IPS DF 4.7 (cell line): ENCODE measurements around the gene NKX2-3.

Experiments used
- DNase-seq: peaks from one replicate; pipeline ENCODE4 v3.0.0-alpha.2; 2013; ENCODE audit warnings: low spot score; ENCODE audit errors: extremely low read depth

The NKX2-3 gene

GRCh38 chr10:99573790-99574189, 41.0 kb downstream of the NKX2-3 start:
- DNase-seq: no peak

- no peak for DNase-seq
Measured at GRCh38 chr10:99579971-99580370, 47.2 kb downstream of the NKX2-3 start.

GRCh38 chr10:99582255-99582770, 49.6 kb downstream of the NKX2-3 start:
- DNase-seq: no peak

DNA sequence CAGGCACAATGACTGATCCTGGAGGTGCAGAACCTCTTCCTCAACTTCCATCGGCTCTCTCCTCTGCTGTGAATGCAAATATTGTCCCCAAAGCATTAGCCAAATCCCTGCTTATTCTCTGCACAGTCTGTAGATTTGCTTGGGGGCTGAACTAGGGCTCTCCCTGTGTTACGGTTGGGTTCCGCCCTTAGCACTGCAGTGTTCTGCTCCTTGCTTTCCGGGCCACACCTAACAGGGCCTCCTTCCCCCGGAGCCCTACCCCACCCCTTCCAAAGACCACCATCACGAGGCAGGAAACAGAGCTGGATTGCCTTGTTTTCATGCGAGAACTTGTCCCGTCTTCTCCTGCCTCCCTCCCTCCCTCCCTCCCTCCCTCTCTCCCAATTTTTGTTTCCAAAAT, 50.9 kb downstream of the NKX2-3 start:
- no peak for DNase-seq
